HEK293T (cell line): ENCODE measurements around the gene CHRNB4.

Source experiments
- CTCF ChIA-PET: fragments of 350-600 bp; formaldehyde crosslinking; extraction: SDS; loops from one replicate; lab custom pipeline; 2021; ENCODE audit warnings: antibody characterized with exemption, inconsistent platforms; lab: Yijun Ruan, JAX
- POLR2A ChIA-PET: fragments of 350-600 bp; formaldehyde crosslinking; extraction: SDS; loops from one replicate; lab custom pipeline; 2020; ENCODE audit warnings: antibody characterized with exemption, inconsistent platforms; lab: Yijun Ruan, JAX
- DNase-seq: peaks from one replicate; pipeline ENCODE4 v3.0.0; 2012; ENCODE audit warnings: mixed read lengths; ENCODE audit errors: extremely low spot score
- ARNT ChIP-seq: fragments of 450-650 bp; IDR thresholded peaks from 2 replicates; pipeline ENCODE4 v1.6.1; 2017; ENCODE audit warnings: mild to moderate bottlenecking
- BHLHE40 ChIP-seq: fragments of 450-650 bp; IDR thresholded peaks from 2 replicates; pipeline ENCODE4 v1.6.1; 2016; ENCODE audit warnings: mild to moderate bottlenecking, moderate library complexity, borderline replicate concordance
- CTBP1 ChIP-seq: fragments of 450-650 bp; IDR thresholded peaks from 2 replicates; pipeline ENCODE4 v1.6.1; 2016; ENCODE audit warnings: borderline replicate concordance
- ELF4 ChIP-seq: fragments of 450-650 bp; IDR thresholded peaks from 2 replicates; pipeline ENCODE4 v1.6.1; 2017; ENCODE audit warnings: antibody characterized with exemption
- FOXA1 ChIP-seq: fragments of 450-650 bp; IDR thresholded peaks from 2 replicates; pipeline ENCODE4 v1.6.1; 2016; ENCODE audit warnings: mild to moderate bottlenecking
- FOXK2 ChIP-seq: fragments of 450-650 bp; IDR thresholded peaks from 2 replicates; pipeline ENCODE4 v1.6.1; 2016; ENCODE audit warnings: mild to moderate bottlenecking
- FOXM1 ChIP-seq: fragments of 450-650 bp; IDR thresholded peaks from 2 replicates; pipeline ENCODE4 v1.6.1; 2017; ENCODE audit warnings: mild to moderate bottlenecking, borderline replicate concordance
- HDGF ChIP-seq: fragments of 450-650 bp; IDR thresholded peaks from 2 replicates; pipeline ENCODE4 v1.6.1; 2017; ENCODE audit warnings: antibody characterized with exemption, borderline replicate concordance
- L3MBTL2 ChIP-seq: fragments of 450-650 bp; conservative IDR thresholded peaks from 2 replicates; pipeline ENCODE4 v1.6.1; 2016; ENCODE audit warnings: mild to moderate bottlenecking
- LEF1 ChIP-seq: fragments of 450-650 bp; IDR thresholded peaks from 2 replicates; pipeline ENCODE4 v1.6.1; 2017; ENCODE audit warnings: mild to moderate bottlenecking, borderline replicate concordance
- NFRKB ChIP-seq: fragments of 450-650 bp; IDR thresholded peaks from 2 replicates; pipeline ENCODE4 v1.6.1; 2016; ENCODE audit warnings: mild to moderate bottlenecking, moderate library complexity
- PKNOX1 ChIP-seq: fragments of 450-650 bp; IDR thresholded peaks from 2 replicates; pipeline ENCODE4 v1.6.1; 2016
- SP1 ChIP-seq: fragments of 450-650 bp; IDR thresholded peaks from 2 replicates; pipeline ENCODE4 v1.6.1; 2017
- SUZ12 ChIP-seq: fragments of 450-650 bp; IDR thresholded peaks from 2 replicates; pipeline ENCODE4 v1.6.1; 2016; ENCODE audit warnings: mild to moderate bottlenecking
- TARDBP ChIP-seq: fragments of 450-650 bp; IDR thresholded peaks from 2 replicates; pipeline ENCODE4 v1.6.1; 2016
- ZNF384 ChIP-seq: fragments of 450-650 bp; IDR thresholded peaks from 2 replicates; pipeline ENCODE4 v1.6.1; 2016

The CHRNB4 gene

GRCh38 chr15:78597583-78597982 lies 43.4 kb downstream of the CHRNB4 start:
- TF ChIP-seq L3MBTL2 (no peak), FOXK2 (no peak), NFRKB (no peak), SP1 (no peak), ZNF384 (no peak), PKNOX1 (no peak), HDGF (no peak), CTBP1 (no peak), FOXA1 (no peak), TARDBP (no peak), FOXM1 (no peak), ARNT (no peak), BHLHE40 (no peak), LEF1 (no peak)
- ChIA-PET POLR2A (interaction anchor here (1.6 to 1.7 kb wide), 2 partner anchors 18 to 32 kb away, joined by 3 to 5 read pairs; partner anchors contain the start of gene CHRNA5), CTCF (interaction anchor here (0.8 kb wide), 1 partner anchor 57 kb away, joined by 3 read pairs; the partner anchor contains the start of gene PSMA4)
- DNase-seq = no peak

- no peak for TF ChIP-seq ZNF384
- no peak for TF ChIP-seq PKNOX1
- no peak for TF ChIP-seq NFRKB
- no peak for TF ChIP-seq L3MBTL2
- no peak for TF ChIP-seq ELF4
- no peak for TF ChIP-seq HDGF
- no peak for TF ChIP-seq ARNT
- no peak for TF ChIP-seq LEF1
- no peak for TF ChIP-seq BHLHE40
- TF ChIP-seq FOXM1 = no peak
- no peak for TF ChIP-seq SP1
- no peak for TF ChIP-seq TARDBP
- TF ChIP-seq FOXK2 = no peak
- no peak for TF ChIP-seq SUZ12
- TF ChIP-seq FOXA1 = no peak
- TF ChIP-seq CTBP1 = no peak
- no peak for DNase-seq
- ChIA-PET CTCF (interaction anchor here (0.7 to 0.9 kb wide), 2 partner anchors 63 to 414 kb away, joined by 3 to 4 read pairs; no protein-coding TSS in a partner anchor), POLR2A (interaction anchor here (0.6 to 1.3 kb wide), 2 partner anchors 10 to 126 kb away, joined by 3 to 9 read pairs; partner anchors contain the start of gene CHRNA5)
These were observed 66.1 kb downstream of the CHRNB4 start for GRCh38 chr15:78574944-78575343.
